ENCODE data around the gene PACRG.

PACRG gene

DNA sequence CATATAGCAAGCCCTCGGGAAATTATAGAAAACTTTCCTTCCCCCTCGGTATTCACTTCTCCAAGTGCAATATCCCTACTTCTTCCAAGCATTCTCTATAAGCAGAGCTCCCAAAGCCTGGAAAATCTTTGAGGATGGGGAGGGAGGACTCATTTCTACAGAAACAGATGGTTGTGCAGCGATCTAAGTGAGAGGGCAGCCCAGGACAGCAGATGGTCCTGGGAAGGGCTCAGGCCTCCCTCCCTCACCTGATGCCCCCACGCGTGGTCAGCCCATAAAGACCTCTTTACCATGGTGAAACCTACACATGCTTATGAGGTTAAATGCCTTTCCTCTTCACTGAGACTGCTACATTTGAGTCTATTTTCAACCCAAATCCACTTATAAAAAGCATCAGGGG, 367.1 kb downstream of the PACRG start:
- no peak for DNase-seq

DNA sequence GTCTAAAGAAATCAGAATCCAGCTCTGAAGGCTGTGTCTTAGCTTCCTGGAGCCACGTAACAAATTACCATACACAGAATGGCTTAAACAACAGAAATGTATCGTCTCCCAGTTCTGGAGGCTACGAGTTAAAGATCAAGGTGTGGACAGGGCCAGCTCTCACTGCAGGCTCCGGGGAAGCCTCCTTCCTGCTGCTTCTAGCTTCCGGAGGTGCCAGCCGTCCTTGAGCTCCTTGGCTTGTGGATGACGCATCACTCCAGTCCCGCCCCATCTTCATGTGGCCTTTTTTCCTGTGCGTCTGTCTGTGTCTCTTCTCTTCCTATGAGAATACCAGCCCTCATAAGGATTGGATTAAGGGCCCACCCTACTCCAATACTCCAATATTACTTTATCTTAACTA, 367.6 kb downstream of the PACRG start:
- DNase-seq, result no peak

- no peak for DNase-seq
These were observed 371.2 kb downstream of the PACRG start for GRCh38 chr6:163098827-163099479.

- no peak for DNase-seq
These were observed 371.9 kb downstream of the PACRG start for GRCh38 chr6:163099621-163100171.

- DNase-seq, result no peak
These were observed 372.5 kb downstream of the PACRG start for GRCh38 chr6:163100259-163100658.

DNA sequence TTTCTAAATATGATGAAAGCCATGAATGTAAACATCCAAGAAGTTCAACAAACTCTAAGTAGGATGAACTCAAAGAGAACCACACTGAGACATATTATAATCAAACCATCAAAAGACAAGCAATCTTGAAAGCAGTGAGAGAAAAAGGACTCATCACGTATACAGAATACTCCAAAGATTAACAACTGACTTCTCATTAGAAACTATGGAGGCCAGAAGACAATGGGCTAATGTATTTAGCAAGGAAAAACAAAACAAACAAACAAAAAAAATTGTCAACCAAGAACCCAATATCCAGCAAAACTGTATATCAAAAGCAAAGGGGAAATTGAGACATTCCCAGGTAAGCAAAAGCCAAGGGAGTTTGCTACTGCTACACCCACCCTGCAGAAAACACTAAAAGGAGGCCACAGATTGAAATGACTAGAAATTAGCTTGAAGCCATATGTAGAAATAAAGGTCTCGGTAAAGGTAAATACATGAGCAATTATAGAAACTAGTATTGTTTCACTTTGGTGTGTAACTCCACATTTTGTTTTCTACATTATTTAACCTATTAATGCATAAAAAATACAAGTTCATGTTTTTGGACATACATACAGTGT, 385.7 kb downstream of the PACRG start:
- DNase-seq, result no peak

GRCh38 chr6:163118941-163119340, 391.2 kb downstream of the PACRG start:
- DNase-seq, result no peak

- DNase-seq, result no peak
These were observed 392.4 kb downstream of the PACRG start for GRCh38 chr6:163120223-163120622.

- DNase-seq, result no peak
These were observed 393.5 kb downstream of the PACRG start for GRCh38 chr6:163121270-163121669.

- DNase-seq, result peak; percentile 90
These were observed 394.6 kb downstream of the PACRG start for GRCh38 chr6:163122365-163122764.

- DNase-seq, result peak; percentile 23
These were observed 395.3 kb downstream of the PACRG start for GRCh38 chr6:163123098-163123497.

- DNase-seq, result no peak
These were observed 399.0 kb downstream of the PACRG start for GRCh38 chr6:163126741-163127140.

DNA sequence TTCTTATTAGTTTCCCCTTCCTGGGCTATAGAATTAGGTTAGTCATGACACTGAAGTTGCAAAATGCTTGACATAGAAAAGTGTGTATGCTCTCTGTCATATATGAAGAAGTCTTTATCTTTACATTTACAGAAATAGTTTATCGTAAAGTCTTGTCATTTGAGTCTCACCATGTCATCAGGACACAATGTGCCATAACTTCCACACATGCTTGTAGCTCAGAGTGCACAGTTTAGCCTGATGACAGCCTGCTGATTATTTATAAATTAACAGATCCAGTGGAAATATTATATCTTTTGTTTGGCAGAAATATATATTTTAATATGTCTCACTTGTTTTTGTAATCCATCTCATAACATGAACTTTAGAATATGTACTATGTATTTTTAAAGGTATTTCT, 399.8 kb downstream of the PACRG start:
- no peak for DNase-seq

DNA sequence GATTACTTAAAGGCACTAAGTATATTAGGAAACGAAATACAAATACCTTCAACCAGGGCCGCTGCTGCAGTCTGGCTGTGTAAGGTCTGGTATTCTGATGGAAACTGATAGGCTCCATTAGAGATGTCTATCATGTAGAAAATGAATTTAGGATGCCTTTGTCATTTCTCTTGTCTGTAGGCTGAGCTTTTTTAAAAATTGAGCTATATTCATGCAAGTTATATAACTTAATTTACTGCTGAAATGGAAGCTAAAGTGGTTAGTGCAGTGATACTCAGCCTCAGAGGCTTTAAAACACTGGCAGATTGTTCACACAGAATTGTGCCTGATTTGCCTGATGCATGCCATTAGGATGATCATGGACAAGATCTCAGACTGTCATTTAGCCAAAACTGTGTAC, 400.6 kb downstream of the PACRG start:
- no peak for DNase-seq

DNA sequence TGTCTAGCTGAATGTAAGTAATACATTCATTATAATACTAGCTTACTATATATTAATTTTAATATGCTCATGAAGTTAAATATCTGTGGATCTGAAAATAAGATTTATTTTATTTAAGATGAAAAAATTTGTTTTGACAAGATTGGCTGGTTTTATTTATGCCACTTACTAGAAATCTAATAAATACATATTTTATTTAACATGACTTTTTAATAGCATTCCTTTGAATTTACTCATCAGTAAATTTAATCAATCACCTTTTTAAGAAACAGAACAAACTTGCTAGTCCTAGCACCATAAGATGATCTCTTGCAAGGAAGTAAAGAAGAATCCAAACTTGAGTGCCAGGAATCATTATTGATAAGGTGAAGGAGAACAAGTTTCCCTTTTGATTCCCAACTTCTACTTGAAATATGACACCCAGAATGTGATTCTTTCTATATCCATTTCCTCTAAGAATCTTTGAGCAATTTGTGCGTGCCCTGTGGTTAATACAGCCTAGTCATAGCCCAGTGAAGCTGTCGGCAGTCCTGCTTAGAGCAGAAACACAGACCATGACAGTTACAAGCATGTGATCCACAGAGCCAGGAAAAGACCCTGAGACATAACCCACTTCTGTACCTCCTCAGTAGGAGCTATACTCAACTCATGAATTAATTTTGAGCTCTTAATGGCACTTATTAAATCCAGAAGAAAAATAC, 404.4 kb downstream of the PACRG start:
- no peak for DNase-seq

GRCh38 chr6:163133017-163133416, 405.2 kb downstream of the PACRG start:
- DNase-seq, result no peak

- no peak for DNase-seq
These were observed 405.9 kb downstream of the PACRG start for GRCh38 chr6:163133691-163134090.

DNA sequence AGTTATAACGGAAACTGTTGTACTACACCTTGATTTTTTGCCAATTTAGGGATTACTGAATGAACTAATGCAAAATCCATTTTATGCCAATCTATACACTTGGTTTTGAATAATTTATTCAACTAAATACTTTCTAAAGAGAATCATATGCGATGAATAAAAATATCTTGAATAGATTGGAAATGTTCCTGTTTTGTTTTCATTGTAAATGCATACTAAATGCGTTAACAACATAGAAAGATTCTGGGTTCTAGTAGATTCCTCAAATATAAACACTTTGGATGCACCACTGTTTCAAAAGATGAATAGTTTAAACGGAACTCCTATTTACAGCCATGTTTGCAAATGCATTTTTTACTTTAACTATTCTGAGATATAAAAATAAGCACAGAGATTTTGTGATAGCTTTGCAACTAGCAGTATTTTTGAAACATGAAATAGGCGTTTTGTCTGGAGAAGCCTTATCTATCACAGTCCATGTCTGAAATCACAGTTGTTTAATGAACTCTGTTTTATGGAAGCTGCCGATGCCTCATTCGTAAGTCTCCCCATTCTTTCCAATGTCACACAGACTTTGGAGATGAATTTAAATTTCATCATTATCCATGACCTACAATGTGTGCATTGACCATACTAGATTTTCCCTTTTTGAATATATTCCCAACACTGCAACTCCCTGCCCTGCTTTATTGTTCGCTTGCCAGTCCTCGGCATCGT, 409.1 kb downstream of the PACRG start:
- no peak for DNase-seq

- no peak for DNase-seq
These were observed 409.7 kb downstream of the PACRG start for GRCh38 chr6:163137398-163137881.

GRCh38 chr6:163146036-163146435, 418.3 kb downstream of the PACRG start:
- DNase-seq, result no peak

GRCh38 chr6:163147994-163148393, 420.2 kb downstream of the PACRG start:
- no peak for DNase-seq

DNA sequence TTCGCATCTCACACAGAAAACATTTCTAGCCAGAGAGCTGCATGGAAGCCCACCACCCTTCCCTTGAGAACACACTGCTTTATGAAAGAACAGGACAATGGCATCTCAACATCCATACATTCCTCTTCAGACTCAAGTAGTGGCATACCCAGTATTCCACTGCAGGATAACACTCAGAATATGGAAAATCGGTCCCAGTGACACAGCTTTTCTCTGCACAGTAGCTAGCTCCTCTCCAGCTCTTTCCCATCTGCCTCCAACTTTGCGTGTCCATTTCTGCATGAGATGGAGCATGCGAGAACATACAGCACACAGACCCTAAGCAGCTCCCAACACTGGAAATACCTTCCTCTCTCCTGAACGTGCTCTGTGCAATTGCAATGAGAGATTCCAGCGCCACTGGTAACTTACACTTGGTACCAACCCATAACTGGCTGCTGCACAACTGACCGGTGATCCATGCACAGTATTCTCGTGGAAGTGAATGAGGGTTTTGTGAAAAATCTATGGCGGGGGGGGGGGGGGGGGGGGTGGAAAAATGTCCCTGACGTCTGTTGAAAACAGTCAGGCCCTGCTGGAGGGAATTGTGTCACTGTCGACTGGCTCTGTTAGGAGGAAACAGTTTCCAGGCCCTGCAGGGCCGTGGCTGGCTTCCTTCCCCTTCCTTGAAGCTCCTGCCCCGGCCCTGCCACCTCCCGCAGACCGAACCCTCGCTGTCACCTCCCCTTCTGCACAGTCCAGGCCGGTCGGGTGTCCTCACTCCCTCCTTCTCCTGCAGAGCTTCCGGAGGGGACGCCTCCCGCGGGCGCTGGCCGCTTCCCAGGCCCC, 420.9 kb downstream of the PACRG start:
- DNase-seq, result no peak

Measured in NCI-H748 treated with DMSO at 0.1 percent for 48 hours (cell line).